GM21360 (cell line): Measurements from ENCODE around the gene ZBTB2.
"Not testable (repeated sequence)": the region's sequence is repeated elsewhere in the genome, so short reads cannot be mapped to it uniquely, and the experiment has no call there.

Experiments
- ATAC-seq: cut with Tn5 transposase; IDR thresholded peaks from one replicate; pipeline ENCODE4 v1.9.1; 2021; ENCODE audit warnings: mild to moderate bottlenecking, moderate library complexity; ENCODE audit not compliant: unreplicated experiment

The ZBTB2 gene

GRCh38 chr6:151403919-151404308, 12.6 kb upstream of the ZBTB2 start:
- no peak for ATAC-seq

DNA sequence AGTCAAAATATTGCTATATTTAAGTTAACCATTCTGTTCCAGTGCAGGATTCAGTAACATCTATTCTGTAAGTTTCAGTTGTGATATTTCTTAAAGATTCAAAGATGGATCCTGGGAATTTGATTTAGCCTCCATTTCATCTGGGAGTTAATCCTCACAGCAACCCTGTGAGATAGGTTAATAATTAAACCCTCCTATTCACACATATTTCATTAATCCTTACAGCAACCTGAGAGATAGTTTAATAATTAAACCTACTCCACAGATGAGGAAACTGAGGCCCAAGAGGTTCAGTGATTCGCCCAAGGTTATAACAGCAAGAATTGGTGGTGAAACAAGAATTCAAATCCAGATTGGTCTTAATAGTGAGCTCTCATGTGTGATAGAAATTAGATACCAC, 10.9 kb upstream of the ZBTB2 start:
- ATAC-seq: no peak

- ATAC-seq: no peak
Observed at GRCh38 chr6:151400473-151400872, 9.1 kb upstream of the ZBTB2 start.

- no peak for ATAC-seq
Observed at GRCh38 chr6:151399679-151400078, 8.3 kb upstream of the ZBTB2 start.

- no peak for ATAC-seq
Observed at GRCh38 chr6:151393410-151393809, 2.1 kb upstream of the ZBTB2 start.

GRCh38 chr6:151392427-151392826, 1.1 kb upstream of the ZBTB2 start:
- no peak for ATAC-seq

GRCh38 chr6:151390851-151391470, 398 bp downstream of the ZBTB2 start:
- ATAC-seq: peak; percentile 5

GRCh38 chr6:151390276-151390850, 996 bp downstream of the ZBTB2 start:
- peak; percentile 79 for ATAC-seq

- ATAC-seq: peak; percentile 56
Observed at GRCh38 chr6:151389618-151390275, 1.6 kb downstream of the ZBTB2 start.

DNA sequence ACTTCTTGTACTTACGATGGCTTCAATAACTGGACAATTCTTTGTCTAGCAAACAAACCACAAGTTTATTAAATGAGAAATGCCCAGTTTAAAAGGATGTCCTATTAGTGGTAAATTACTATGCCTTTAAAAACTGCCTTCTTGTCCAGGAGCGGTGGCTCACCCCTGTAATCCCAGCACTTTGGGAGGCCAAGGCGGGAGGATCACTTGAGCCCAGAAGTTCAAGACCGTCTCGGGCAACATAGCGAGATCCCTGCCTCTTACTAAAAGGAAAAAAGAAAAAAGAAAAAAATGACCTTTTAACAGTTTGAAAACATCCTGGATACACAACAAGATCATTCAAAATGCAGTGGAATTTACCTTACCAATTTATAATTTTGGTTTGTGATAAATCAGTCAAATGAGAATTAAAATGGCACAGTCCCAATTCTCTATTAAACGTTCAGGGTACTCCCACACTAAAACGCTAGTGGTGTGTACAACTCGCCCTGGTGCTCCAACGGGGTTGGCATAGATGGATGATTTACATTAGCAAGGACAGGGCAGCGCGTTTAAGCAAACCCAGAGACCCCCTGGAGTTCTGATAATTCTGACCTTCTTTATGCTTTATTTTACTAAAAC, 2.3 kb downstream of the ZBTB2 start:
- no peak for ATAC-seq

- no peak for ATAC-seq
Observed at GRCh38 chr6:151388236-151388635, 3.1 kb downstream of the ZBTB2 start.

- ATAC-seq: no peak
Observed at GRCh38 chr6:151387175-151387970, 4.0 kb downstream of the ZBTB2 start.

DNA sequence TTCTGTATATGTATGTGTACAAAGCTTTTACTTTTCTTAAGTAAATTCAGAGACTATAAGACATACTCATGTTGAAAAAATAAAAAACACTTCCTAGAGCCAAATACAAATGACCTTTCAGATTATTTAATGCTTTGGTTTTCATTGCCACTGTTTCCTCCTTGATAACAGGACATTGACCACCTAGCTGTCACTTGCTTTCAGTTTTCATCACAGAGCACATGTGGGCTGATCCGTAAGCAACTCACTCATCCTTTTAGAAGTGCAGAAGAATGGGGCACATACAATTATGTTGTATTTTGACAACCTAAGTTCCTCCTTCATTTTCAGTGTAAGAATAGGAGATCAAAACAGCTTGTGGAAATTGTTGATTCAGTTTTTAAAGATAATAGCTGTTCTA, 6.2 kb downstream of the ZBTB2 start:
- ATAC-seq: no peak

GRCh38 chr6:151384151-151384550, 7.2 kb downstream of the ZBTB2 start:
- ATAC-seq: no peak

- not testable (repeated sequence) for ATAC-seq
Observed at GRCh38 chr6:151382631-151383030, 8.7 kb downstream of the ZBTB2 start.

DNA sequence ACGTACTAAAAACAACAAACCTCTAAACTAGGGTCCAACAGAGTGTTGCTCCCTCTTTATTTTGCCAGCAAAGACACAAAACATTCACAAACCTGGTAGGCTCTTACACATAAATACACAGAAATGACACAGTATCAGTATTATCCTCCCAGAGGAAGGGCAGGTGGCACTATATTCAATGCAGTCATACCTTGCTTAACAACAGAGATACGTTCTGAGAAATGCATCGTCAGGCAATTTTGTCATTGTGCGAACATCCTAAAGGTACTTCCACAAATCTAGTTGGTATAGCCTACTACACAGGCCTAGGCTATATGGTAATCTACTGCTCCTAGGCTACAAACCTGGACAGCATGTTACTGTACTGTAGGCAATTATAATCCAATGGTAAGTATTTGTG, 9.6 kb downstream of the ZBTB2 start:
- ATAC-seq: no peak

DNA sequence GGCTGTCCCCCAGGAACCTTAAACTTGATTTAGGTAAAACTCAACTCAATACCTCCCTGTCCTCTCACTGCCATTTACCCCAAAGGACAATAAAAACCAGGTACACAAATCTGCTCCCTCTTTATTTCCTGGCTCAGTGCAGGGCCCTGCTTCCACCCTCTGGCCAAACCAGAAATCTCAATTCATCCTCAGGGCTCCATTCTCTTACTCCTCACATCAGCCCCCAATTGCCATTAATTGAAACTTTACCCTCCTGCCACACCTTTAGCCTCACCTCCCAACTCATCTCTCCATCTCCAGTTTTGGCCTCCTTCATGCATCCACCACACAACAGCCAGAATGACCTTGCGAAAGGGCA, 10.5 kb downstream of the ZBTB2 start:
- no peak for ATAC-seq

- peak; percentile 62 for ATAC-seq
Observed at GRCh38 chr6:151379933-151380847, 11.2 kb downstream of the ZBTB2 start.

GRCh38 chr6:151377095-151377494, 14.3 kb downstream of the ZBTB2 start:
- no peak for ATAC-seq

- ATAC-seq: peak; percentile 32
Observed at GRCh38 chr6:151376440-151376839, 14.9 kb downstream of the ZBTB2 start.
